Tibial nerve (tissue), 4 donors: ENCODE results near the gene KRTAP10-2.
"Not testable (repeated sequence)": the region's sequence is repeated elsewhere in the genome, so short reads cannot be mapped to it uniquely, and the experiment has no call there.

Experiments used
- CTCF ChIP-seq, 5 experiments: fragments of 200-600 bp in 3 of 5; fragments of 450-650 bp in 2 of 5; sonication (generic) in 3 of 5; IDR thresholded peaks; one replicate each; pipeline ENCODE4 v1.5.1; 2016 to 2019; ENCODE audit warnings: antibody characterized with exemption in 5 of 5, mild to moderate bottlenecking in 3 of 5, moderate library complexity in 2 of 5
- EP300 ChIP-seq, 2 donors: sonication (generic); formaldehyde crosslinking; IDR thresholded peaks; one replicate each; pipeline ENCODE4 v1.6.1; 2017; ENCODE audit warnings: antibody characterized with exemption in 2 of 2, mild to moderate bottlenecking in 1 of 2
- POLR2A ChIP-seq, 2 donors: fragments of 450-650 bp; IDR thresholded peaks; one replicate each; pipeline ENCODE4 v1.6.1; 2017; ENCODE audit warnings: antibody characterized with exemption in 2 of 2, mild to moderate bottlenecking in 2 of 2, moderate library complexity in 2 of 2

- not testable (repeated sequence) for TF ChIP-seq CTCF, POLR2A, EP300 (IDR thresholded peaks at IDR 0.05)
Measured at GRCh38 chr21:44558329-44558675, 7.0 kb upstream of the KRTAP10-2 start.
